ENCODE measurements around the gene CEMIP. TPM values are rescaled to one million over a fixed set of nuclear protein-coding genes. Genes with fewer than 3 reads are reported as not detected.
"Not testable (repeated sequence)": the region's sequence is repeated elsewhere in the genome, so short reads cannot be mapped to it uniquely, and the experiment has no call there.

CEMIP gene
- total and polyA plus RNA-seq, 10 of the 15 experiments (the other 5 are each of a cell fraction or from before 2014, with no cell fraction given): 0.01 to 0.44 (median 0.16) TPM; not detected in 6

- Histone ChIP-seq H3K36me3 (ENCODE audit: control insufficient read depth in 2 of 2, insufficient read depth in 2 of 2, low read length in 1 of 2) (no peaks in the 10 kb centered on the region), H3K79me2 (ENCODE audit: control insufficient read depth, insufficient read depth, low read length) (no peaks in the 10 kb centered on the region), H3K27me3 (replicated peaks in 1 of 2; ENCODE audit: control insufficient read depth in 2 of 2, insufficient read depth in 2 of 2, low read length in 1 of 2) (no peaks in the 10 kb centered on the region), H3K4me1 (ENCODE audit: control insufficient read depth, insufficient read depth, low read length) (no peaks in the 10 kb centered on the region), H3K9me3 (replicated peaks; ENCODE audit: control insufficient read depth, insufficient read depth, low read length) (no peaks in the 10 kb centered on the region), H3K9ac (ENCODE audit: control insufficient read depth, insufficient read depth, low read length) (no peak overlapping the region), H3K27ac (ENCODE audit: control insufficient read depth, insufficient read depth) (no peak overlapping the region), H3K4me3 (no peak overlapping the region), H4K20me1 (ENCODE audit: control insufficient read depth, insufficient read depth) (no peaks in the 10 kb centered on the region), H3K4me2 (ENCODE audit: control insufficient read depth, insufficient read depth) (no peak overlapping the region), H2AFZ (ENCODE audit: control insufficient read depth, low read depth, low read length) (no peak overlapping the region)
- DNase-seq (ENCODE audit: low read depth, low spot score) (no peak), FAIRE-seq (no peak), ATAC-seq (no peak)
- CTCF ChIA-PET: no interaction called here
- POLR2A ChIA-PET: no interaction called here
- no TSS peak for BruUV-seq (replicated peaks)
- RAD21 ChIA-PET (ENCODE audit: unreplicated experiment): no interaction called here
- no peak for TF ChIP-seq ZNF622 (IDR thresholded peaks at IDR 0.05)
- TF ChIP-seq RAD21 (IDR thresholded peaks at IDR 0.05; ENCODE audit: insufficient read depth, low read depth, low read length): no peak
- TF ChIP-seq WRNIP1 (IDR thresholded peaks at IDR 0.05; ENCODE audit: borderline replicate concordance, low read depth, low read length): no peak
- TF ChIP-seq, protein P1, sequence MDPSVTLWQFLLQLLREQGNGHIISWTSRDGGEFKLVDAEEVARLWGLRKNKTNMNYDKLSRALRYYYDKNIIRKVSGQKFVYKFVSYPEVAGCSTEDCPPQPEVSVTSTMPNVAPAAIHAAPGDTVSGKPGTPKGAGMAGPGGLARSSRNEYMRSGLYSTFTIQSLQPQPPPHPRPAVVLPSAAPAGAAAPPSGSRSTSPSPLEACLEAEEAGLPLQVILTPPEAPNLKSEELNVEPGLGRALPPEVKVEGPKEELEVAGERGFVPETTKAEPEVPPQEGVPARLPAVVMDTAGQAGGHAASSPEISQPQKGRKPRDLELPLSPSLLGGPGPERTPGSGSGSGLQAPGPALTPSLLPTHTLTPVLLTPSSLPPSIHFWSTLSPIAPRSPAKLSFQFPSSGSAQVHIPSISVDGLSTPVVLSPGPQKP (IDR thresholded peaks at IDR 0.05; ENCODE audit: low read depth, low read length): no peak
- TF ChIP-seq RELA (IDR thresholded peaks at IDR 0.05; ENCODE audit: borderline replicate concordance, partially characterized antibody): no peak
- no peak for TF ChIP-seq ZNF207 (IDR thresholded peaks at IDR 0.05; ENCODE audit: borderline replicate concordance)
- TF ChIP-seq SUPT20H (IDR thresholded peaks at IDR 0.05; ENCODE audit: borderline replicate concordance, control insufficient read depth, low read depth, low read length): no peak
- no peak for TF ChIP-seq FOXK2 (IDR thresholded peaks at IDR 0.05)
- no peak for TF ChIP-seq SRF (IDR thresholded peaks at IDR 0.05; ENCODE audit: low read depth in 2 of 2, low read length in 2 of 2)
- TF ChIP-seq NR2F1 (conservative IDR thresholded peaks at IDR 0.05): no peak
- no peak for TF ChIP-seq BCL11A (IDR thresholded peaks at IDR 0.05; ENCODE audit: low read depth, low read length)
- intact Hi-C loops (cut with micrococcal nuclease; ENCODE audit: unreplicated experiment): no loop called here
- SMC1A ChIA-PET (ENCODE audit: uncharacterized antibody, unreplicated experiment): no interaction called here
- WGBS (ENCODE audit: insufficient coverage, insufficient replicate concordance, low lambda C conversion rate, missing lambda C conversion rate): 67% methylated on average over 6 of the region's 6 CpGs
- in situ Hi-C loops (cut with MboI): no loop called here
Measured at GRCh38 chr15:80761754-80762153, 17.4 kb upstream of the CEMIP start.

GRCh38 chr15:80763235-80763634 lies 15.9 kb upstream of the CEMIP start:
- intact Hi-C loops (cut with micrococcal nuclease; ENCODE audit: unreplicated experiment); H3K9ac ChIP-seq (ENCODE audit: control insufficient read depth, insufficient read depth, low read length); H3K36me3 ChIP-seq (ENCODE audit: control insufficient read depth in 2 of 2, insufficient read depth in 2 of 2, low read length in 1 of 2); H3K4me2 ChIP-seq (ENCODE audit: control insufficient read depth, insufficient read depth); H2AFZ ChIP-seq (ENCODE audit: control insufficient read depth, low read depth, low read length); H3K27ac ChIP-seq (ENCODE audit: control insufficient read depth, insufficient read depth); H3K27me3 ChIP-seq (replicated peaks in 1 of 2; ENCODE audit: control insufficient read depth in 2 of 2, insufficient read depth in 2 of 2, low read length in 1 of 2); H3K4me1 ChIP-seq (ENCODE audit: control insufficient read depth, insufficient read depth, low read length); in situ Hi-C loops (cut with MboI); FAIRE-seq; POLR2A ChIA-PET; H4K20me1 ChIP-seq (ENCODE audit: control insufficient read depth, insufficient read depth); H3K79me2 ChIP-seq (ENCODE audit: control insufficient read depth, insufficient read depth, low read length); ATAC-seq; H3K9me3 ChIP-seq (replicated peaks; ENCODE audit: control insufficient read depth, insufficient read depth, low read length); H3K4me3 ChIP-seq; BruUV-seq (replicated peaks); DNase-seq (ENCODE audit: low read depth, low spot score): not testable (repeated sequence)
- ChIA-PET SMC1A (ENCODE audit: uncharacterized antibody, unreplicated experiment) (interaction anchor here (1.3 kb wide), 1 partner anchor 13 kb away, joined by 3 read pairs; no protein-coding TSS in a partner anchor), CTCF (interaction anchor here (2.1 kb wide), 1 partner anchor 13 kb away, joined by 8 read pairs; no protein-coding TSS in a partner anchor), RAD21 (ENCODE audit: unreplicated experiment) (interaction anchor here (0.7 kb wide), 1 partner anchor 17 kb away, joined by 3 read pairs; no protein-coding TSS in a partner anchor)
- 85% methylated on average over 2 of the region's 3 CpGs for WGBS (ENCODE audit: insufficient coverage, insufficient replicate concordance, low lambda C conversion rate, missing lambda C conversion rate)

All from GM12878 (cell line).